Neural progenitor cell (in vitro differentiated cells): ENCODE measurements around the gene KCNK10.

Source experiments
- EZH2 ChIP-seq: fragments of 200-600 bp; sonication (generic); IDR thresholded peaks from 2 replicates; pipeline ENCODE4 v1.6.1; 2017; ENCODE audit warnings: antibody characterized with exemption, mild to moderate bottlenecking, moderate library complexity
- TF ChIP-seq, protein P1 (sequence below): fragments of 200-600 bp; sonication (generic); IDR thresholded peaks from 2 replicates; pipeline ENCODE4 v1.5.1; 2017; ENCODE audit warnings: antibody characterized with exemption, mild to moderate bottlenecking

DNA sequence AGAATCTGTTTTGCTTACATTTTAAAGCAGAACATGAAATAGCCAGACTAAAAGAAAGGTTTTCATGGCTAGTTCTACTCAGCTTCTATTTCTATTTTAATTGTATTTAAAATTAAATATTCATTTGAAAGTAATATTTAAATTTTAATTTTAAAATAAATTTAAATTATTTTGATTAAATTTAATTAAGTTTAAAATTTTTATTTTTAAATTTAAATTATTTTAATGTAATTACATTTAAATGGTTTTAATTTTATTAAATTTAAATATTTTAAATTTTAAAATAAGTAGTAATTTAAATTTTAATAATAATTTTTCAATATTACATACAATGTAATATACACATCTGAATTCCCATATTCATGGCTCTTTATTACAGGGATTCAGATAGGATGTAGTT is 17.3 kb upstream of the KCNK10 start:
- TF ChIP-seq, protein P1, sequence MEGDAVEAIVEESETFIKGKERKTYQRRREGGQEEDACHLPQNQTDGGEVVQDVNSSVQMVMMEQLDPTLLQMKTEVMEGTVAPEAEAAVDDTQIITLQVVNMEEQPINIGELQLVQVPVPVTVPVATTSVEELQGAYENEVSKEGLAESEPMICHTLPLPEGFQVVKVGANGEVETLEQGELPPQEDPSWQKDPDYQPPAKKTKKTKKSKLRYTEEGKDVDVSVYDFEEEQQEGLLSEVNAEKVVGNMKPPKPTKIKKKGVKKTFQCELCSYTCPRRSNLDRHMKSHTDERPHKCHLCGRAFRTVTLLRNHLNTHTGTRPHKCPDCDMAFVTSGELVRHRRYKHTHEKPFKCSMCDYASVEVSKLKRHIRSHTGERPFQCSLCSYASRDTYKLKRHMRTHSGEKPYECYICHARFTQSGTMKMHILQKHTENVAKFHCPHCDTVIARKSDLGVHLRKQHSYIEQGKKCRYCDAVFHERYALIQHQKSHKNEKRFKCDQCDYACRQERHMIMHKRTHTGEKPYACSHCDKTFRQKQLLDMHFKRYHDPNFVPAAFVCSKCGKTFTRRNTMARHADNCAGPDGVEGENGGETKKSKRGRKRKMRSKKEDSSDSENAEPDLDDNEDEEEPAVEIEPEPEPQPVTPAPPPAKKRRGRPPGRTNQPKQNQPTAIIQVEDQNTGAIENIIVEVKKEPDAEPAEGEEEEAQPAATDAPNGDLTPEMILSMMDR = no peak
- TF ChIP-seq EZH2 = no peak
